WTC11 (cell line): ENCODE data around the gene OCRL.

Source experiments
- KAT7 ChIP-seq: sonication (generic); formaldehyde crosslinking; IDR thresholded peaks from 2 replicates; pipeline ENCODE4 v1.8.1; 2023; ENCODE audit warnings: missing genetic modification reagents, mild to moderate bottlenecking, borderline replicate concordance
- NR3C1 ChIP-seq: sonication (generic); formaldehyde crosslinking; conservative IDR thresholded peaks from 2 replicates; pipeline ENCODE4 v1.8.1; 2023; ENCODE audit warnings: low read depth, mild to moderate bottlenecking, missing genetic modification reagents
- SP1 ChIP-seq: sonication (generic); formaldehyde crosslinking; conservative IDR thresholded peaks from 2 replicates; pipeline ENCODE4 v1.8.1; 2022; ENCODE audit warnings: missing genetic modification reagents
- ZNF396 ChIP-seq: fragments of 250-450 bp; sonication (Bioruptor Pico); IDR thresholded peaks from 2 replicates; pipeline ENCODE4 v1.8.0; 2021; ENCODE audit warnings: mild to moderate bottlenecking, moderate library complexity, borderline replicate concordance
- TF ChIP-seq, protein P1 (sequence below): fragments of 200-600 bp; IDR thresholded peaks from 2 replicates; pipeline ENCODE4 v1.8.0; 2022; ENCODE audit warnings: antibody characterized with exemption
- TF ChIP-seq, protein P2 (sequence below): sonication (generic); formaldehyde crosslinking; IDR thresholded peaks from 2 replicates; pipeline ENCODE4 v1.8.0; 2022; ENCODE audit warnings: mild to moderate bottlenecking, missing genetic modification reagents
- TF ChIP-seq, protein P3 (sequence below): sonication (generic); formaldehyde crosslinking; IDR thresholded peaks from 2 replicates; pipeline ENCODE4 v1.8.1; 2022; ENCODE audit warnings: low read depth, mild to moderate bottlenecking, moderate library complexity, missing genetic modification reagents, borderline replicate concordance
- TF ChIP-seq, protein P4 (sequence below): sonication (generic); formaldehyde crosslinking; IDR thresholded peaks from 2 replicates; pipeline ENCODE4 v1.8.0; 2022; ENCODE audit warnings: mild to moderate bottlenecking, missing genetic modification reagents
- TF ChIP-seq, protein P5 (sequence below): fragments of 250-450 bp; sonication (Bioruptor Pico); IDR thresholded peaks from 2 replicates; pipeline ENCODE4 v1.9.0; 2021; ENCODE audit warnings: mild to moderate bottlenecking
- TF ChIP-seq, protein P6 (sequence below): sonication (generic); formaldehyde crosslinking; conservative IDR thresholded peaks from 2 replicates; pipeline ENCODE4 v1.8.1; 2022; ENCODE audit warnings: mild to moderate bottlenecking, missing genetic modification reagents
- TF ChIP-seq, protein P7 (sequence below): sonication (generic); formaldehyde crosslinking; IDR thresholded peaks from 2 replicates; pipeline ENCODE4 v1.8.0; 2023; ENCODE audit warnings: missing genetic modification reagents

DNA sequence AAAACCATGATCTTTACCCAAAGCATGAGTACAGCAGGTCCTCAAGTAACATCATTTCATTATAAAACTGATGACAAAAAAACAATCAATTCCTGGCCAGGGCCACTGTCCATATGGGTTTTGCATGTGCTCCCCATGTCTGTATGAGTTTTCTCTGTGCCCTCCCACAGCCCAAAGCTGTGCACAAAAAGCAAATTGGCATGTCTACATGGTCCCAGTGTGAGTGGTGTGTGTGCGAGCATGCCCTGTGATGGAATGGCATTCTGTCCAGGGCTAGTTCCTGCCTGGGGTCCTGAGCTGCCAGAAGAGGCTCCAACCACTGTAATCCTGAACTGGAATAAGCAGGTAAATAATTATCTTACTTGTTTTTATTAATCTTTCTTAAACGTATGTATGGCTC lies 45.2 kb upstream of the OCRL start:
- TF ChIP-seq, protein P1, sequence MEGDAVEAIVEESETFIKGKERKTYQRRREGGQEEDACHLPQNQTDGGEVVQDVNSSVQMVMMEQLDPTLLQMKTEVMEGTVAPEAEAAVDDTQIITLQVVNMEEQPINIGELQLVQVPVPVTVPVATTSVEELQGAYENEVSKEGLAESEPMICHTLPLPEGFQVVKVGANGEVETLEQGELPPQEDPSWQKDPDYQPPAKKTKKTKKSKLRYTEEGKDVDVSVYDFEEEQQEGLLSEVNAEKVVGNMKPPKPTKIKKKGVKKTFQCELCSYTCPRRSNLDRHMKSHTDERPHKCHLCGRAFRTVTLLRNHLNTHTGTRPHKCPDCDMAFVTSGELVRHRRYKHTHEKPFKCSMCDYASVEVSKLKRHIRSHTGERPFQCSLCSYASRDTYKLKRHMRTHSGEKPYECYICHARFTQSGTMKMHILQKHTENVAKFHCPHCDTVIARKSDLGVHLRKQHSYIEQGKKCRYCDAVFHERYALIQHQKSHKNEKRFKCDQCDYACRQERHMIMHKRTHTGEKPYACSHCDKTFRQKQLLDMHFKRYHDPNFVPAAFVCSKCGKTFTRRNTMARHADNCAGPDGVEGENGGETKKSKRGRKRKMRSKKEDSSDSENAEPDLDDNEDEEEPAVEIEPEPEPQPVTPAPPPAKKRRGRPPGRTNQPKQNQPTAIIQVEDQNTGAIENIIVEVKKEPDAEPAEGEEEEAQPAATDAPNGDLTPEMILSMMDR: no peak
- no peak for TF ChIP-seq KAT7 (CRISPR knock-in tag)
- no peak for TF ChIP-seq NR3C1 (CRISPR knock-in tag)
- TF ChIP-seq, protein P2, sequence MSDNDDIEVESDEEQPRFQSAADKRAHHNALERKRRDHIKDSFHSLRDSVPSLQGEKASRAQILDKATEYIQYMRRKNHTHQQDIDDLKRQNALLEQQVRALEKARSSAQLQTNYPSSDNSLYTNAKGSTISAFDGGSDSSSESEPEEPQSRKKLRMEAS: no peak
- TF ChIP-seq ZNF396: no peak
- TF ChIP-seq, protein P3, sequence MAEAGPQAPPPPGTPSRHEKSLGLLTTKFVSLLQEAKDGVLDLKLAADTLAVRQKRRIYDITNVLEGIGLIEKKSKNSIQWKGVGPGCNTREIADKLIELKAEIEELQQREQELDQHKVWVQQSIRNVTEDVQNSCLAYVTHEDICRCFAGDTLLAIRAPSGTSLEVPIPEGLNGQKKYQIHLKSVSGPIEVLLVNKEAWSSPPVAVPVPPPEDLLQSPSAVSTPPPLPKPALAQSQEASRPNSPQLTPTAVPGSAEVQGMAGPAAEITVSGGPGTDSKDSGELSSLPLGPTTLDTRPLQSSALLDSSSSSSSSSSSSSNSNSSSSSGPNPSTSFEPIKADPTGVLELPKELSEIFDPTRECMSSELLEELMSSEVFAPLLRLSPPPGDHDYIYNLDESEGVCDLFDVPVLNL: no peak
- no peak for TF ChIP-seq SP1 (CRISPR knock-in tag)
- TF ChIP-seq, protein P4, sequence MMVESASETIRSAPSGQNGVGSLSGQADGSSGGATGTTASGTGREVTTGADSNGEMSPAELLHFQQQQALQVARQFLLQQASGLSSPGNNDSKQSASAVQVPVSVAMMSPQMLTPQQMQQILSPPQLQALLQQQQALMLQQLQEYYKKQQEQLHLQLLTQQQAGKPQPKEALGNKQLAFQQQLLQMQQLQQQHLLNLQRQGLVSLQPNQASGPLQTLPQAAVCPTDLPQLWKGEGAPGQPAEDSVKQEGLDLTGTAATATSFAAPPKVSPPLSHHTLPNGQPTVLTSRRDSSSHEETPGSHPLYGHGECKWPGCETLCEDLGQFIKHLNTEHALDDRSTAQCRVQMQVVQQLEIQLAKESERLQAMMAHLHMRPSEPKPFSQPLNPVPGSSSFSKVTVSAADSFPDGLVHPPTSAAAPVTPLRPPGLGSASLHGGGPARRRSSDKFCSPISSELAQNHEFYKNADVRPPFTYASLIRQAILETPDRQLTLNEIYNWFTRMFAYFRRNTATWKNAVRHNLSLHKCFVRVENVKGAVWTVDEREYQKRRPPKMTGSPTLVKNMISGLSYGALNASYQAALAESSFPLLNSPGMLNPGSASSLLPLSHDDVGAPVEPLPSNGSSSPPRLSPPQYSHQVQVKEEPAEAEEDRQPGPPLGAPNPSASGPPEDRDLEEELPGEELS: no peak
- TF ChIP-seq, protein P5, sequence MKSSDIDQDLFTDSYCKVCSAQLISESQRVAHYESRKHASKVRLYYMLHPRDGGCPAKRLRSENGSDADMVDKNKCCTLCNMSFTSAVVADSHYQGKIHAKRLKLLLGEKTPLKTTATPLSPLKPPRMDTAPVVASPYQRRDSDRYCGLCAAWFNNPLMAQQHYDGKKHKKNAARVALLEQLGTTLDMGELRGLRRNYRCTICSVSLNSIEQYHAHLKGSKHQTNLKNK: no peak
- TF ChIP-seq, protein P6, sequence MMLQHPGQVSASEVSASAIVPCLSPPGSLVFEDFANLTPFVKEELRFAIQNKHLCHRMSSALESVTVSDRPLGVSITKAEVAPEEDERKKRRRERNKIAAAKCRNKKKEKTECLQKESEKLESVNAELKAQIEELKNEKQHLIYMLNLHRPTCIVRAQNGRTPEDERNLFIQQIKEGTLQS (CRISPR knock-in tag): no peak
- TF ChIP-seq, protein P7, sequence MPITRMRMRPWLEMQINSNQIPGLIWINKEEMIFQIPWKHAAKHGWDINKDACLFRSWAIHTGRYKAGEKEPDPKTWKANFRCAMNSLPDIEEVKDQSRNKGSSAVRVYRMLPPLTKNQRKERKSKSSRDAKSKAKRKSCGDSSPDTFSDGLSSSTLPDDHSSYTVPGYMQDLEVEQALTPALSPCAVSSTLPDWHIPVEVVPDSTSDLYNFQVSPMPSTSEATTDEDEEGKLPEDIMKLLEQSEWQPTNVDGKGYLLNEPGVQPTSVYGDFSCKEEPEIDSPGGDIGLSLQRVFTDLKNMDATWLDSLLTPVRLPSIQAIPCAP: no peak
